Left lung (tissue), 10 donors: ENCODE measurements around the gene SMARCC1. TPM values are rescaled to one million over a fixed set of nuclear protein-coding genes. Genes with fewer than 3 reads are reported as not detected.
A peak's percentile ranks its signal among the peaks of the same experiment; 100 is the strongest.

Source experiments
- ATAC-seq: fragments of 200-7000 bp; cut with Tn5 transposase; one replicate; pipeline ENCODE4 v1.9.1; 2020; ENCODE audit warnings: moderate library complexity
- DNase-seq, 4 donors: peaks; one replicate each; pipeline ENCODE4 v3.0.0-alpha.2; 2013 to 2020
- H3K27ac ChIP-seq, 2 donors: fragments of 200-600 bp; sonication (generic) in 1 of 2; one replicate each; pipeline versions ENCODE4 v1.5.0 to v1.8.0; 2020 to 2021
- H3K27me3 ChIP-seq, 2 donors: fragments of 200-600 bp; sonication (generic) in 1 of 2; one replicate each; pipeline versions ENCODE4 v1.5.0 to v1.8.0; 2020 to 2021
- H3K36me3 ChIP-seq, 2 donors: fragments of 200-600 bp; sonication (generic) in 1 of 2; one replicate each; pipeline versions ENCODE4 v1.5.0 to v1.8.0; 2020 to 2021
- H3K4me1 ChIP-seq, 2 donors: fragments of 200-600 bp; one replicate each; pipeline ENCODE4 v1.8.0; 2021
- H3K4me3 ChIP-seq, 2 donors: fragments of 200-600 bp; sonication (generic) in 1 of 2; one replicate each; pipeline versions ENCODE4 v1.5.0 to v1.8.0; 2020 to 2021; ENCODE audit warnings: mild to moderate bottlenecking in 1 of 2
- H3K9me3 ChIP-seq, 2 donors: fragments of 200-600 bp; sonication (generic) in 1 of 2; one replicate each; pipeline versions ENCODE4 v1.5.0 to v1.8.0; 2020 to 2021
- CTCF ChIP-seq, 2 donors: fragments of 200-600 bp; sonication (generic) in 1 of 2; IDR thresholded peaks; one replicate each; pipeline versions ENCODE4 v1.5.0 to v1.8.0; 2021; ENCODE audit warnings: antibody characterized with exemption in 2 of 2
- intact Hi-C, 2 donors: fragments of 100-400 bp; cut with DNase I; formaldehyde crosslinking; loops; one replicate each; pipeline versions ENCODE4 v1.11.2 to v1.14.2; 2022
- polyA plus RNA-seq, 6 donors: library from polyadenylated mRNA; unstranded; fragments of 120-200 nt; gene quantifications; one replicate each; pipeline ENCODE4 v1.2.1, GENCODE V29; 2013; ENCODE audit not compliant: insufficient read length in 6 of 6
- total RNA-seq, 2 donors: library from RNA; stranded (reverse); fragmentation: NEBNext Ultra II Directional; extraction: Animal tissue kit (Norgen Biotek cat#: 25700); gene quantifications; one replicate each; pipeline ENCODE4 v1.2.1, GENCODE V29; 2021
- donor health status: DM: no; HTN: yes; CAD: no.
- donor health status: DM: no; HTN: no; CAD: no.

SMARCC1 gene
- total and polyA plus RNA-seq, 8 donors: 58.5 to 112 (median 97.6) TPM

GRCh38 chr3:47629770-47630169 is 151.9 kb downstream of the SMARCC1 start:
- Histone ChIP-seq H3K36me3 (peaks cover 0 to 68% of the 10 kb centered on the region in 2 donors), H3K27ac (no peak overlapping the region), H3K9me3 (no peaks in the 10 kb centered on the region), H3K4me1 (peaks cover 0 to 2% of the 10 kb centered on the region in 2 donors), H3K4me3 (no peak overlapping the region), H3K27me3 (no peaks in the 10 kb centered on the region)
- intact Hi-C loops: no loop called here
- TF ChIP-seq CTCF (IDR thresholded peaks at IDR 0.05): no peak
- DNase-seq: no peak
- no peak for ATAC-seq

GRCh38 chr3:47628426-47628825 is 153.3 kb downstream of the SMARCC1 start:
- peak; percentile 66 for ATAC-seq
- H3K9me3 ChIP-seq: no peaks in the 10 kb centered on the region
- TF ChIP-seq CTCF (IDR thresholded peaks at IDR 0.05): no peak
- no peaks in the 10 kb centered on the region for H3K4me1 ChIP-seq
- H3K27me3 ChIP-seq: no peaks in the 10 kb centered on the region
- intact Hi-C loops: no loop called here
- H3K36me3 ChIP-seq: peaks cover 0 to 67% of the 10 kb centered on the region in 2 donors
- H3K27ac ChIP-seq: peak overlapping the region in 1 of 2 donors; percentile 3
- no peak for DNase-seq
- no peak overlapping the region for H3K4me3 ChIP-seq

GRCh38 chr3:47622671-47623461 is 158.8 kb downstream of the SMARCC1 start:
- peaks cover 0 to 82% of the 10 kb centered on the region in 2 donors for H3K36me3 ChIP-seq
- H3K27ac ChIP-seq: no peak overlapping the region

GRCh38 chr3:47617086-47618010 is 164.3 kb downstream of the SMARCC1 start:
- no peak for DNase-seq
- H3K36me3 ChIP-seq: peaks cover 0 to 71% of the 10 kb centered on the region in 2 donors
- no peaks in the 10 kb centered on the region for H3K9me3 ChIP-seq
- no peaks in the 10 kb centered on the region for H3K4me1 ChIP-seq
- TF ChIP-seq CTCF (IDR thresholded peaks at IDR 0.05): no peak
- no peak overlapping the region for H3K27ac ChIP-seq
- H3K4me3 ChIP-seq: no peak overlapping the region
- intact Hi-C loops: no loop called here
- peak; percentile 45 for ATAC-seq
- H3K27me3 ChIP-seq: no peaks in the 10 kb centered on the region

More at GRCh38 chr3:47622671-47623461, 158.8 kb downstream of the SMARCC1 start:
- no peaks in the 10 kb centered on the region for H3K9me3 ChIP-seq
- no peak overlapping the region for H3K4me3 ChIP-seq
- intact Hi-C loops: no loop called here
- no peak for TF ChIP-seq CTCF (IDR thresholded peaks at IDR 0.05)
- H3K4me1 ChIP-seq: no peaks in the 10 kb centered on the region
- peak; percentile 44 for ATAC-seq
- no peaks in the 10 kb centered on the region for H3K27me3 ChIP-seq
- peak in 2 of 4 donors; percentile 28 to 71 for DNase-seq

GRCh38 chr3:47614788-47615187 is 166.9 kb downstream of the SMARCC1 start:
- intact Hi-C loops: no loop called here
- DNase-seq: no peak
- no peaks in the 10 kb centered on the region for H3K9me3 ChIP-seq
- no peak overlapping the region for H3K4me3 ChIP-seq
- ATAC-seq: no peak
- no peaks in the 10 kb centered on the region for H3K27me3 ChIP-seq
- no peak for TF ChIP-seq CTCF (IDR thresholded peaks at IDR 0.05)
- H3K4me1 ChIP-seq: peaks cover 0 to 4% of the 10 kb centered on the region in 2 donors
- peaks cover 0 to 53% of the 10 kb centered on the region in 2 donors for H3K36me3 ChIP-seq
- no peak overlapping the region for H3K27ac ChIP-seq
